ENCODE measurements around the gene MAML3. TPM values are rescaled to one million over a fixed set of nuclear protein-coding genes. Genes with fewer than 3 reads are reported as not detected.
A peak's percentile ranks its signal among the peaks of the same experiment; 100 is the strongest.

The MAML3 gene
- total and polyA plus RNA-seq, 8 donors, result 5.8 to 18.7 (median 16.7) TPM

GRCh38 chr4:140108243-140108642 lies 45.7 kb downstream of the MAML3 start:
- Histone ChIP-seq H3K27me3 (no peaks in the 10 kb centered on the region), H3K9me3 (no peaks in the 10 kb centered on the region), H3K36me3 (no peaks in the 10 kb centered on the region), H3K4me1 (peaks cover 0 to 8% of the 10 kb centered on the region in 2 donors), H3K4me3 (no peak overlapping the region), H3K27ac (no peak overlapping the region)
- no peak for ATAC-seq
- no peak for TF ChIP-seq CTCF (IDR thresholded peaks at IDR 0.05)
- intact Hi-C loops (cut with DNase I), result no loop called here
- DNase-seq, result no peak

- TF ChIP-seq CTCF (IDR thresholded peaks at IDR 0.05), result no peak
- DNase-seq (no peak), ATAC-seq (no peak)
- Histone ChIP-seq H3K4me3 (no peak overlapping the region), H3K36me3 (no peaks in the 10 kb centered on the region), H3K27ac (no peak overlapping the region), H3K9me3 (peaks cover 0 to 3% of the 10 kb centered on the region in 2 donors), H3K4me1 (peaks cover 0 to 17% of the 10 kb centered on the region in 2 donors), H3K27me3 (no peaks in the 10 kb centered on the region)
- intact Hi-C loops (cut with DNase I), result no loop called here
These were observed 47.6 kb downstream of the MAML3 start for GRCh38 chr4:140106289-140106844.

GRCh38 chr4:140105436-140105835 lies 48.5 kb downstream of the MAML3 start:
- no peak for TF ChIP-seq CTCF (IDR thresholded peaks at IDR 0.05)
- H3K4me1 ChIP-seq, result peaks cover 0 to 22% of the 10 kb centered on the region in 2 donors
- no peak overlapping the region for H3K4me3 ChIP-seq
- DNase-seq (no peak), ATAC-seq (no peak)
- no peaks in the 10 kb centered on the region for H3K36me3 ChIP-seq
- H3K27me3 ChIP-seq, result no peaks in the 10 kb centered on the region
- intact Hi-C loops (cut with DNase I), result no loop called here
- H3K9me3 ChIP-seq, result peaks cover 0 to 3% of the 10 kb centered on the region in 2 donors
- H3K27ac ChIP-seq, result no peak overlapping the region

- Histone ChIP-seq H3K4me3 (no peak overlapping the region), H3K36me3 (no peaks in the 10 kb centered on the region), H3K27ac (peak overlapping the region in 1 of 2 donors; percentile 57), H3K9me3 (peaks cover 0 to 3% of the 10 kb centered on the region in 2 donors), H3K4me1 (peaks cover 0 to 40% of the 10 kb centered on the region in 2 donors), H3K27me3 (no peaks in the 10 kb centered on the region)
- intact Hi-C loops (cut with DNase I), result no loop called here
- DNase-seq, result no peak
- ATAC-seq, result peak; percentile 25
- TF ChIP-seq CTCF (IDR thresholded peaks at IDR 0.05), result no peak
These were observed 50.3 kb downstream of the MAML3 start for GRCh38 chr4:140103676-140104075.

- H3K9me3 ChIP-seq, result peaks cover 0 to 3% of the 10 kb centered on the region in 2 donors
- H3K36me3 ChIP-seq, result no peaks in the 10 kb centered on the region
- intact Hi-C loops (cut with DNase I), result no loop called here
- H3K4me1 ChIP-seq, result peaks cover 11 to 52% of the 10 kb centered on the region in 2 donors
- no peak for DNase-seq
- H3K27me3 ChIP-seq, result no peaks in the 10 kb centered on the region
- H3K4me3 ChIP-seq, result no peak overlapping the region
- TF ChIP-seq CTCF (IDR thresholded peaks at IDR 0.05), result no peak
- ATAC-seq, result no peak
- H3K27ac ChIP-seq, result peak overlapping the region in 1 of 2 donors; percentile 14
These were observed 51.6 kb downstream of the MAML3 start for GRCh38 chr4:140102421-140102820.
